Mesenteric fat pad (tissue), 1 donor: ENCODE results near the gene PDK3. TPM values are rescaled to one million over a fixed set of nuclear protein-coding genes. Genes with fewer than 3 reads are reported as not detected.

Experiments
- DNase-seq: peaks from one replicate; pipeline ENCODE4 v3.0.0-alpha.2; 2020; ENCODE audit warnings: low spot score
- total RNA-seq: library from RNA; stranded (reverse); fragmentation: NEBNext Ultra II Directional; extraction: Animal tissue kit (Norgen Biotek cat#: 25700); gene quantifications from one replicate; pipeline ENCODE4 v1.2.1, GENCODE V29; 2021
- donor health status: DM: yes; HTN: yes; CAD: no.

PDK3 gene
- total RNA-seq, 1 donor from 2014 or later, result 8.5 TPM

DNA sequence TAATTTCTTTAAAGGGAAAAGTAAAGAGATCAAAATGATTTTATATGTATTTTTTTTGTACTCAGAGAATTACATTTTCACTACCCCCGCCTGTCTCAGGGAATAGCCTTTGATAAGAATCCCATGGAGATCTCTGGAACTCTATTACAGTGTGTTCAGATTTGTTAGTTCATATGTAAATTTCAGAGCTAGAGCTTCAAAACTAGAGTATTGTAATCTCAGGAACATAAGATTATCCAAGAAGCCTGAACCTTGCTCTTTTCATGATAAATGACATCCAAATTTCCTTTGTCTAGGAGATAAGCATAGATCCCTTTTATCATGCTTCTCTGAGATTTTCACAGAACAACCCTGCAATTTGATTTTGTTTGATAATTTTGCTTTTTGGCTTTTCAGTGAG is 82.9 kb downstream of the PDK3 start:
- no peak for DNase-seq

DNA sequence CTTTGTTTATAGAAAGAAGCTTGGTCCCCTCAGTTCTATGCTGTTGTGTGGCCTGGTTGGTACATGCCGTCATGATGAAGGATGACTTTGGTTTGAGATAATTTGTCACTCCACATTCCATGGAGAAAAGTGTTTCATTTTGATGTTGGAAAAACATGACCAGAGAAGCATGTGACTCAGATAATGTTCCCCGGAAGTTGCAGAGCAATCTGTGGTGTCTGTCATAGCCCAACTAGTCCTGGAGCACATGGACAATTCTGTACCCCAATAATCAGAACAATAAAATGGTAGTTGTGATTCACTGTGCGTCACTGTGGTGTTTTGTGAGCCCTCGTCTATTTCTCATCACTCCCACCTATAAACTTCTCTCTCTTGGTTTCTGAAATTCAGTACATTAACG is 85.1 kb downstream of the PDK3 start:
- no peak for DNase-seq

DNA sequence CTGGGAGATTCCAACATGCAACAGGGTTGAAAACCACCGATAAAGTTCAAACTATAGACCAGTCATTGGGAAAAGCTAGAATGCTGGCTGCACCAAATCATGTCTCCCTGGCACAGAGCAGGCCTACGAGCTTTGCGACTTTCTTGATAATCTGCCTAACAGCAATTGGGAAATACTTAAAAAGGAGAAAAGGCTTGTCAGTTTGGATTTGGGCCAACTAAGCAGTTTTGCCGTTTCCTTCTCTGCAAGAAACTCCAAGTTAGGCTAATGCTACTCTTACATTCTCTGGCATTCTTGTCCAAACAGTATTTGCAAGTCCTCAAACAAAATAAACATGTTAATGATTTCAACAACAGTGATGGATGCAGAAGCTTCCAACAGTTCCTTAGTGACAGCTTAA is 87.9 kb downstream of the PDK3 start:
- DNase-seq, result no peak

DNA sequence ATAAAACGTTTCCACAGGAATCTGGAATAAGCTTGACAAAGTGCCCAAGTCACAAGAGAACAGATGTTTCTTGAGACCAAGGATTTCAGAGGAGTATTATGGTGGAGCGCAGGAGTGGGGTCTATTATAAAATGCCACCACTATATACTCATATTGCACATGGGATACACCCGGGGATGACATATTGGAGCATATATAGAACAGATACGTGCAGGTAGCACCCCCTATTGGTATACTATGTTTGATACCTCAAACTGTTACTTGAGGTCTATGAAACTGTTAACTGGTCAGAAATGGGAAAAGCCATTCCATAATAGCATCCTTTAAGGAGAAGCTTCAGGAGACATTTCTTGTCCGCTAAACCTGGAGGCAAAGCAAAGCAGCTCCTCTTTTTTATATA is 96.0 kb downstream of the PDK3 start:
- no peak for DNase-seq

DNA sequence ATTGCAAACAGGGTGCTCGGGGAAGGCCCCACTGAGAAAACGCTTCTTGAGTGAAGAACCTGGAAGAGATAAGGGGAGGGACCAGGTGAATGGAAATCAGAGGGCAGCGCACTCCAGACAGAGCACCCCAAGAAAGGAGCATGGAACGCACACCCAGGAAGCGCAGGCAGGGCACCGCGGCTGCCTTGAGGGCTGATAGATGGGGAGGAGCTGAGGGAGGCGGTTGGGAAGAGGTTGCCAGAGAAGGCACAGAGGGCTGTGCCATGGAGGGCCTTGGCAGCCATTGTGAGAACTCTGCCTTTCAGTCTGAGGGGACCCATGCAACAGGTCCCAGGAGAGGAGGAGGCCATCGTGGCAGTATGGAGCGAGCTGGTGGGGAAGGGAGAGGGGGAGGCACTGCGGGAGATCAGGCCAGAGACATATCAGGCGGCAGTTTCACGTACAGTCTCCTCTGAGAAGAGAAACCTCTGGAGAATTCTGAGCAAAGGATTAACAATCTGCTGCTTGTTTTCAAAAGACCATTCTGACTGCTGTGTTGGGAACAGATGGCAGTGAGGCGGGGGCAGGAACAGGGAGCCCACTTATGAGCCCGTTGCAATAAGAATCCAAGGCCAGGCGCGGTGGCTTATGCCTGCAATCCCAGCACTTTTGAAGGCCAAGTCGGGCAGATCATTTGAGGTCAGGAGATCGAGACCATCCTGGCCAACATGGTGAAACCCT is 98.4 kb downstream of the PDK3 start:
- DNase-seq, result no peak

DNA sequence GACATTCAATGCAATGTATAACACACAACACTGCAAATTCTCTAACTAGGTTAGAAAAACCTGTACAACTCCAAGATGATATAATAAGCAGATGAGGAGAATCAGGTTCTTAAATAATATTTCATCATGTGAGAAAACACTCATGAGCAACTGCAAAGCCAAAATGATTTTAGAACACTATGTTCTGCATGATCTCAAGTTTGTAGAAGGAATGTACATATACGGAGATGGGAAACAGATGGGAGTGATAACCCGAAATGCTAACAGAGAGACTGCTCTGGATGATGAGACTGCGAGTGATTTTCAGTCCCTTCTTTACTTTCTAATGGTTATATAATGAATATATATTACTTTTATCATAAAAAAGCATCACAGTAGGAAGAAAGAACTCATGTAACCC is 101.2 kb downstream of the PDK3 start:
- no peak for DNase-seq

DNA sequence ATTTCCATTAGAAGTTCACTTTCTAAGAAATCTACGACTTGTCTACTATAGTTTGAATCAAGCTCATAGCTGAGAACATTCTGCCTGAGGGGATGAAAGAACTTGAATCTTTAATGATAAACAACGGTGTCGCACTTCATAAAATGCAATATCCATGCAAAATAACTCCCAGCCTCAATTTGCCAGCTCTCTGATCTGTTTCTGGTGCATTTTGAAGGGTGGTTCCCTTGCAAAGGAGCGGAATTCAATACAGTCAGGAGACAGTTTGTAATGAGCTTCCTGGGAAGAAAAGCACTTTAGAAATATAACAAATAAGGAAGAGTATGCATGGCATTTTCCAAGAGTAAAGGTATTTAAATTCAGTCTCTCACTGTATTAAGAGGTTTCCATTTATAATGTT is 102.1 kb downstream of the PDK3 start:
- no peak for DNase-seq

DNA sequence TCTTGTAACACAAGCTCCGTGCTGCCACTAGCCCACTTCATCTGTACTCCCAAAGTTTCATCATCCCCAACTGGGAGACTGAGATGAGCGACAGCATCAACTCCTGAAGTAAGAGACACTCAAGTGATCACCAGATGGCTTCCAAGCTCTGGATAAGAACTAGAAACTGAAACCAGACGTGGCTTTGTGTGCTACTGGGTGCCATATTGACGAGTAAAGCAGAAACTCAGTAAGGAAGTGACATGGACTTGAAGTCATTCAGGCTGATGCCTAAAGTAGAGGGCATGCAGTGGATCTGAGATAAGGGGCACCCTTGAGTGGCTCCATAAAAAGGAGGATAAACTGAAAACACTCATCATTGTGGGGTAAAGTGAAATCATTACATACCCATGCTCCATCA is 109.7 kb downstream of the PDK3 start:
- no peak for DNase-seq

DNA sequence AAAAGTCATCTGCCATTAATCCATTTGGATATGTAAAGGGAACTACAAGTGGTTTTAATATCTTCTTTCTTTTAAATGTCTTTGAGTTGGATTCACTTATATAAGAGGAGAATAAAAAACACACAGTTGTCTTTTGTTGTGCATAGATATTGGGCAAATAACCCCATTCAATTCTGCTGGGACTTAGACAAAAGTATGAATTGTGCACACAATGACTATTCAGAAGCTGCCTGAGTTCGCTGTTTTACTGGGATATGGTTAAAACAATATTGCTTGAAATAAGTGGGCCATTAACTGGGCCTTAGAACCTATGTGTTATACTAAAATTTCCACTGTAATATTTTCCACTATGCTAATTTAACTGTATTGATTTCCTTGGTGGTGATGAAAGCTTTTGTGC is 110.4 kb downstream of the PDK3 start:
- DNase-seq, result no peak

DNA sequence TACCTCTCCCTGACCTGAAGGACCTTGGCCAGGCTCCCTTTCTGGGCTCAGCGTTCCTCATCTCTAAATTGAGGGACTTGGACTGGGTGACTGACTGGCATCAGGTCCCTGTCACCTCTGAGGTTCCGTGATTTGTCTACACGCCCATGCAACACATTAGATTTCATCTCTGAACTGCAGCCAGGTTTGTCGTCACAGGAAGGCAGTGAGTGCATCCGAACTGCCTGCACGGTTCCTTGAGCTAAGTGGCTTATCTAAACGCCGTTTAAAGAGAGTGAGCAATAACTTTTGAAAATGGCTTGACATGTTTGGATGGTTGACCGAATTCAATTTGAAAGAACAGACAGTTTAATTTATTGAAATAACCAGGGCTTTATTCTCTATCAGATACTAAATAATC is 112.0 kb downstream of the PDK3 start:
- no peak for DNase-seq

Other genes starting within 250 kb of the PDK3 start
- gene SUPT20HL2, start 151.2 kb upstream of the PDK3 start, total RNA-seq, result not detected
- not detected for gene SUPT20HL1, start 104.6 kb upstream of the PDK3 start, total RNA-seq
- gene PCYT1B, start 182.1 kb downstream of the PDK3 start, total RNA-seq, result 0.10 TPM
- 9.0 TPM for gene POLA1, start 228.6 kb downstream of the PDK3 start, total RNA-seq